HepG2 (cell line): ENCODE results near the gene FGFR1OP2. TPM values are rescaled to one million over a fixed set of nuclear protein-coding genes. Genes with fewer than 3 reads are reported as not detected.

Experiments
- ATAC-seq: fragments of 200-7000 bp; cut with Tn5 transposase; 3 replicates; pipeline ENCODE4 v1.9.1; 2020; ENCODE audit warnings: mild to moderate bottlenecking, moderate library complexity
- BruUV-seq: library from RNA; stranded (reverse); fragments of 400-500 nt; replicated peaks from 2 replicates; lab custom pipeline; 2021; lab: Mats Ljungman, UMichigan
- CTCF ChIA-PET: fragments of 300-600 bp; formaldehyde crosslinking; extraction: SDS; loops from one replicate; lab custom pipeline; 2021; ENCODE audit warnings: low total read pairs, inconsistent platforms, low intra/inter-chr PET ratio; lab: Yijun Ruan, JAX
- POLR2A ChIA-PET: fragments of 350-600 bp; sonication (Branson Sonifier 250); formaldehyde crosslinking; loops from one replicate; lab custom pipeline; 2020; ENCODE audit warnings: antibody characterized with exemption, inconsistent platforms; lab: Yijun Ruan, JAX
- DNase-seq: peaks from one replicate; pipeline ENCODE4 v3.0.0-alpha.2; 2015; ENCODE audit warnings: low spot score
- FAIRE-seq: peaks from 3 replicates; lab custom pipeline; 2011; peaks lifted over from hg19 to GRCh38; lab: Jason Lieb, UNC
- H2AFZ ChIP-seq: one replicate; pipeline ENCODE4 v1.6.1; 2011; ENCODE audit warnings: low read length, inconsistent platforms
- H3K27ac ChIP-seq: fragments of 300-600 bp; 3 replicates; pipeline ENCODE4 v1.8.0; 2011; ENCODE audit warnings: mixed run types, mild to moderate bottlenecking, mixed read lengths, low read length, inconsistent platforms; ENCODE audit not compliant: insufficient read depth; ENCODE audit errors: extremely low read length
- H3K27me3 ChIP-seq, 2 experiments: fragments of 200-600 bp in 1 of 2; 2 replicates in 1 of 2; 3 replicates in 1 of 2; pipeline versions ENCODE4 v1.6.0 to v1.8.0; 2011; ENCODE audit warnings: low read length in 2 of 2, mild to moderate bottlenecking in 2 of 2, moderate library complexity in 2 of 2, inconsistent platforms in 1 of 2; ENCODE audit not compliant: insufficient read depth in 2 of 2, control insufficient read depth in 1 of 2
- H3K36me3 ChIP-seq, 2 experiments: fragments of 200-600 bp in 1 of 2; replicated peaks in 1 of 2; 2 replicates in 1 of 2; 3 replicates in 1 of 2; pipeline versions ENCODE4 v1.5.1 to v1.8.0; 2011; ENCODE audit warnings: low read length in 2 of 2, inconsistent platforms in 1 of 2; ENCODE audit not compliant: insufficient read depth in 2 of 2, control insufficient read depth in 1 of 2
- H3K4me1 ChIP-seq: 2 replicates; pipeline ENCODE4 v1.5.1; 2012; ENCODE audit warnings: low read length, inconsistent platforms; ENCODE audit not compliant: insufficient read depth
- H3K4me2 ChIP-seq: 2 replicates; pipeline ENCODE4 v1.6.0; 2011; ENCODE audit warnings: low read depth, low read length, inconsistent platforms
- H3K4me3 ChIP-seq, 3 experiments: fragments of 200-600 bp in 1 of 3; sonication (generic), shearing (Covaris generic) in 1 of 3; replicated peaks in 1 of 3; 2 replicates each; pipeline ENCODE4 v1.5.1; 2011 to 2016; ENCODE audit warnings: low read length in 3 of 3, inconsistent platforms in 2 of 3, low read depth in 2 of 3, mild to moderate bottlenecking in 2 of 3, control low read depth in 1 of 3, mixed read lengths in 1 of 3; ENCODE audit not compliant: insufficient read depth in 1 of 3
- H3K79me2 ChIP-seq: one replicate; pipeline ENCODE4 v1.6.1; 2011; ENCODE audit warnings: low read length, inconsistent platforms; ENCODE audit not compliant: insufficient read depth
- H3K9ac ChIP-seq: 2 replicates; pipeline ENCODE4 v1.6.0; 2011; ENCODE audit warnings: mild to moderate bottlenecking, low read depth, low read length, inconsistent platforms; ENCODE audit not compliant: insufficient read depth
- H3K9me3 ChIP-seq: 2 replicates; pipeline ENCODE4 v1.5.1; 2012; ENCODE audit warnings: mild to moderate bottlenecking, low read length
- H4K20me1 ChIP-seq: 2 replicates; pipeline ENCODE4 v1.6.0; 2011; ENCODE audit warnings: inconsistent platforms, mild to moderate bottlenecking, low read length, moderate library complexity; ENCODE audit not compliant: insufficient read depth
- ARNTL ChIP-seq: sonication (generic); formaldehyde crosslinking; IDR thresholded peaks from 2 replicates; pipeline ENCODE4 v1.4.0; 2020; ENCODE audit warnings: mild to moderate bottlenecking, missing genetic modification reagents
- GZF1 ChIP-seq: sonication (generic); formaldehyde crosslinking; IDR thresholded peaks from 2 replicates; pipeline ENCODE4 v1.5.1; 2020; ENCODE audit warnings: mild to moderate bottlenecking, missing genetic modification reagents
- HNRNPK ChIP-seq: fragments of 200-400 bp; formaldehyde crosslinking; IDR thresholded peaks from 2 replicates; pipeline ENCODE4 v1.6.1; 2018; ENCODE audit warnings: low read length, low read depth, moderate library complexity, mild to moderate bottlenecking; ENCODE audit not compliant: poor library complexity, severe bottlenecking
- IKZF1 ChIP-seq: fragments of 450-650 bp; IDR thresholded peaks from 2 replicates; pipeline ENCODE4 v1.7.1; 2016
- KAT7 ChIP-seq: IDR thresholded peaks from 2 replicates; pipeline ENCODE4 v1.6.1; 2018; ENCODE audit warnings: borderline replicate concordance, missing compliant biosample characterization
- RFX1 ChIP-seq: fragments of 450-650 bp; IDR thresholded peaks from 2 replicates; pipeline ENCODE4 v1.6.1; 2017
- RFXAP ChIP-seq: sonication (generic); formaldehyde crosslinking; IDR thresholded peaks from 2 replicates; pipeline ENCODE4 v1.4.0; 2020; ENCODE audit warnings: missing genetic modification reagents, borderline replicate concordance
- TP53 ChIP-seq: sonication (generic); formaldehyde crosslinking; conservative IDR thresholded peaks from 2 replicates; pipeline ENCODE4 v1.4.0; 2020; ENCODE audit warnings: missing genetic modification reagents
- U2AF1 ChIP-seq: fragments of 200-400 bp; formaldehyde crosslinking; optimal IDR thresholded peaks from 2 replicates; pipeline ENCODE3; 2017; ENCODE audit warnings: mild to moderate bottlenecking, low read depth, low read length
- ZNF253 ChIP-seq: sonication (generic); formaldehyde crosslinking; IDR thresholded peaks from 2 replicates; pipeline ENCODE4 v1.8.0; 2022; ENCODE audit warnings: mild to moderate bottlenecking, missing genetic modification reagents, borderline replicate concordance
- ZNF749 ChIP-seq: sonication (generic); formaldehyde crosslinking; IDR thresholded peaks from 2 replicates; pipeline ENCODE4 v1.8.0; 2022; ENCODE audit warnings: mild to moderate bottlenecking, missing genetic modification reagents, moderate library complexity, borderline replicate concordance
- ZNF766 ChIP-seq: sonication (generic); formaldehyde crosslinking; IDR thresholded peaks from 2 replicates; pipeline ENCODE4 v1.5.0; 2020; ENCODE audit warnings: missing genetic modification reagents, borderline replicate concordance
- WGBS: methylation state at CpG from one replicate; pipeline ENCODE4 v1.1.6; 2017; ENCODE audit warnings: low lambda C conversion rate; 5-methylcytosine and 5-hydroxymethylcytosine counted together
- in situ Hi-C: cut with HindIII; loops from 2 replicates; pipeline ENCODE4 v1.10.0; 2017; ENCODE audit warnings: low pct_unique_long_range_greater_than_20kb; ENCODE audit not compliant: extremely low pct_ligation_motif_present
- intact Hi-C: fragments of 100-400 bp; cut with micrococcal nuclease; formaldehyde crosslinking; loops from one replicate; pipeline ENCODE4 v1.10.0; 2022; ENCODE audit not compliant: unreplicated experiment
- polyA plus RNA-seq, 8 experiments: library from polyadenylated mRNA; depleted of rRNA in 3 of 8; stranded (reverse) in 7 of 8; unstranded in 1 of 8; fragments of >200 nt; fragmentation: Illumina TruSeq in 4 of 8; extraction: Trizol in 4 of 8; gene quantifications; 2 replicates each; pipeline versions ENCODE4 v1.2.1 to v1.2.3, GENCODE V29; 2011 to 2016; ENCODE audit warnings: low read depth in 4 of 8, missing spikeins in 1 of 8, mixed read lengths in 1 of 8; ENCODE audit not compliant: insufficient read depth in 1 of 8
- total RNA-seq, 5 experiments: library from RNA; depleted of rRNA; stranded (reverse); fragments of >200 nt; fragmentation: Illumina TruSeq; extraction: Trizol; gene quantifications; 2 replicates each; pipeline ENCODE4 v1.2.3, GENCODE V29; 2016; ENCODE audit warnings: low read depth in 1 of 5
- TF ChIP-seq, protein P1 (sequence below): sonication (generic); formaldehyde crosslinking; IDR thresholded peaks from 2 replicates; pipeline ENCODE4 v1.4.0; 2020; ENCODE audit warnings: missing genetic modification reagents, borderline replicate concordance
- TF ChIP-seq, protein P2 (sequence below): sonication (generic); formaldehyde crosslinking; IDR thresholded peaks from 2 replicates; pipeline ENCODE4 v1.8.1; 2023; ENCODE audit warnings: missing genetic modification reagents, mild to moderate bottlenecking, borderline replicate concordance
- TF ChIP-seq, protein P3 (sequence below): sonication (generic); formaldehyde crosslinking; conservative IDR thresholded peaks from 2 replicates; pipeline ENCODE4 v1.4.0; 2020; ENCODE audit warnings: missing genetic modification reagents
- TF ChIP-seq, protein P4 (sequence below): IDR thresholded peaks from 2 replicates; pipeline ENCODE4 v1.6.1; 2016; ENCODE audit warnings: missing compliant biosample characterization, missing genetic modification reagents, borderline replicate concordance
- TF ChIP-seq, protein P5 (sequence below): sonication (generic); formaldehyde crosslinking; conservative IDR thresholded peaks from 2 replicates; pipeline ENCODE4 v1.4.0; 2020; ENCODE audit warnings: missing genetic modification reagents

FGFR1OP2 gene
- total and polyA plus RNA-seq, 2 of the 13 experiments (the other 11 are each of a cell fraction or from before 2014, with no cell fraction given), result 18.3 to 38.1 TPM

DNA sequence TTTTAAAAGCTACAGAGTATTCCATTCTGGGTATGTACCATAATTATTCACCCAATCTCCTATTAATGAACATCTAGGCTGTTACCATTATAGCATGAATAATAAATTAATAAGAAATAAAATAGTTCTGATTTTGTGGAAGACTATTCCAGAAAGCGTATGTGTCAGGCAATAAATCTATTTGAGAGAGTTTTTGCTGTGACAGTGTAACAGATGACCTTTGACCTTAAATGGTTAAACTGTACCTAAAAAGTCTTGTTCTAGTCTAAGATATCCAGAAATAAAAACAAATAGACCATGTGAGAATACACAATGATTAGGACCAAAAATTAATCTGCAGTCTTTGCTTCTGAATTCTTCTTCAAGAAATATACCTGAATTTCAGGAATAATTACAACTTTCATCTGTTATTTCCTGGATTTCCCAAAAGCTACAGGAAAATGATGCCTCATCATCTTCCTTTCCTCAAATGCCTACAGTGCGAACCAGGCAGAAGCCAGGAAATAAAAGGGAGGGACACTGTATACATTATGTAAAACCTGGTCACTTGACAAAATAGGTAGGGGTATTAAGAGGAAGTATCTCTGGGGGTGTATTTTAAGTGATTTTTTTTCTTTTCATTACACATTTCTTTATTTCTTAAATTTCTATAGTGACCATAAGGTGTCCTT is 68.7 kb downstream of the FGFR1OP2 start (continued):
- TF ChIP-seq, protein P1, sequence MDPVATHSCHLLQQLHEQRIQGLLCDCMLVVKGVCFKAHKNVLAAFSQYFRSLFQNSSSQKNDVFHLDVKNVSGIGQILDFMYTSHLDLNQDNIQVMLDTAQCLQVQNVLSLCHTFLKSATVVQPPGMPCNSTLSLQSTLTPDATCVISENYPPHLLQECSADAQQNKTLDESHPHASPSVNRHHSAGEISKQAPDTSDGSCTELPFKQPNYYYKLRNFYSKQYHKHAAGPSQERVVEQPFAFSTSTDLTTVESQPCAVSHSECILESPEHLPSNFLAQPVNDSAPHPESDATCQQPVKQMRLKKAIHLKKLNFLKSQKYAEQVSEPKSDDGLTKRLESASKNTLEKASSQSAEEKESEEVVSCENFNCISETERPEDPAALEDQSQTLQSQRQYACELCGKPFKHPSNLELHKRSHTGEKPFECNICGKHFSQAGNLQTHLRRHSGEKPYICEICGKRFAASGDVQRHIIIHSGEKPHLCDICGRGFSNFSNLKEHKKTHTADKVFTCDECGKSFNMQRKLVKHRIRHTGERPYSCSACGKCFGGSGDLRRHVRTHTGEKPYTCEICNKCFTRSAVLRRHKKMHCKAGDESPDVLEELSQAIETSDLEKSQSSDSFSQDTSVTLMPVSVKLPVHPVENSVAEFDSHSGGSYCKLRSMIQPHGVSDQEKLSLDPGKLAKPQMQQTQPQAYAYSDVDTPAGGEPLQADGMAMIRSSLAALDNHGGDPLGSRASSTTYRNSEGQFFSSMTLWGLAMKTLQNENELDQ (CRISPR knock-in tag), result no peak
- no peak for TF ChIP-seq RFX1
- no peak for TF ChIP-seq ZNF253 (CRISPR knock-in tag)
- TF ChIP-seq HNRNPK, result no peak
- no peak for TF ChIP-seq ZNF749 (CRISPR knock-in tag)
- TF ChIP-seq, protein P2, sequence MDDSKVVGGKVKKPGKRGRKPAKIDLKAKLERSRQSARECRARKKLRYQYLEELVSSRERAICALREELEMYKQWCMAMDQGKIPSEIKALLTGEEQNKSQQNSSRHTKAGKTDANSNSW (CRISPR knock-in tag), result no peak

DNA sequence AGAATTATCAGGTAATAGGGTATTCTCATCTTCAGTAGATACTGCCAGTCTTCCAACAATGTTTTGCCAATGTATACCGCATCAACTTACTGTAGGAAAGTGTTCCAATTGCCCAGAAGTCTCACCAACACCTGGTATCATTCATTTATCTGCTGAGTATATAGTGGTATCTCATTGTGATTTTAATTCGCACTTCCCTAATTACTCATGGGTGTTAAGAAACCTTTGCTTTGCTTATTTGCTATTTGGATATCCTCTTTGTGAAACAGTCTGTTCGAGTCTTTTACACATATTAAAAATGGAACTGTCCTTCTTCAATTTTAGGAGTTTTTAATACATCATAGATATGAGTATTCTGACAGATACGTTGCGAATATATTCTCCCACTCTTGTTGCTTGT is 69.8 kb downstream of the FGFR1OP2 start:
- Histone ChIP-seq H3K9ac (no peak overlapping the region), H3K4me3 (no peak overlapping the region), H3K4me1 (peaks cover 94% of the 10 kb centered on the region), H3K36me3 (peaks cover 0 to 1% of the 10 kb centered on the region in 2 experiments; a peak in 2 of 5 replicates), H4K20me1 (no peaks in the 10 kb centered on the region; the same call in 1 of the 2 replicates), H3K27me3 (no peaks in the 10 kb centered on the region), H3K79me2 (peaks cover 74% of the 10 kb centered on the region), H2AFZ (no peak overlapping the region), H3K4me2 (no peak overlapping the region), H3K9me3 (no peaks in the 10 kb centered on the region), H3K27ac (no peak overlapping the region)
- in situ Hi-C loops (no loop called here), intact Hi-C loops (no loop called here)
- CTCF ChIA-PET, result no interaction called here
- POLR2A ChIA-PET, result no interaction called here
- no peak for DNase-seq
- WGBS, result 57% methylated on average over 5 of the region's 5 CpGs
- BruUV-seq, result no TSS peak
- ATAC-seq, result no peak
- FAIRE-seq, result no peak
- TF ChIP-seq ARNTL (CRISPR knock-in tag) (no peak), KAT7 (CRISPR knock-in tag) (no peak), IKZF1 (no peak), ZNF766 (no peak), U2AF1 (no peak), GZF1 (CRISPR knock-in tag) (no peak), RFXAP (CRISPR knock-in tag) (no peak), TP53 (CRISPR knock-in tag) (no peak)
- TF ChIP-seq, protein P3, sequence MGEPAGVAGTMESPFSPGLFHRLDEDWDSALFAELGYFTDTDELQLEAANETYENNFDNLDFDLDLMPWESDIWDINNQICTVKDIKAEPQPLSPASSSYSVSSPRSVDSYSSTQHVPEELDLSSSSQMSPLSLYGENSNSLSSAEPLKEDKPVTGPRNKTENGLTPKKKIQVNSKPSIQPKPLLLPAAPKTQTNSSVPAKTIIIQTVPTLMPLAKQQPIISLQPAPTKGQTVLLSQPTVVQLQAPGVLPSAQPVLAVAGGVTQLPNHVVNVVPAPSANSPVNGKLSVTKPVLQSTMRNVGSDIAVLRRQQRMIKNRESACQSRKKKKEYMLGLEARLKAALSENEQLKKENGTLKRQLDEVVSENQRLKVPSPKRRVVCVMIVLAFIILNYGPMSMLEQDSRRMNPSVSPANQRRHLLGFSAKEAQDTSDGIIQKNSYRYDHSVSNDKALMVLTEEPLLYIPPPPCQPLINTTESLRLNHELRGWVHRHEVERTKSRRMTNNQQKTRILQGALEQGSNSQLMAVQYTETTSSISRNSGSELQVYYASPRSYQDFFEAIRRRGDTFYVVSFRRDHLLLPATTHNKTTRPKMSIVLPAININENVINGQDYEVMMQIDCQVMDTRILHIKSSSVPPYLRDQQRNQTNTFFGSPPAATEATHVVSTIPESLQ (CRISPR knock-in tag), result no peak
- TF ChIP-seq, protein P4, sequence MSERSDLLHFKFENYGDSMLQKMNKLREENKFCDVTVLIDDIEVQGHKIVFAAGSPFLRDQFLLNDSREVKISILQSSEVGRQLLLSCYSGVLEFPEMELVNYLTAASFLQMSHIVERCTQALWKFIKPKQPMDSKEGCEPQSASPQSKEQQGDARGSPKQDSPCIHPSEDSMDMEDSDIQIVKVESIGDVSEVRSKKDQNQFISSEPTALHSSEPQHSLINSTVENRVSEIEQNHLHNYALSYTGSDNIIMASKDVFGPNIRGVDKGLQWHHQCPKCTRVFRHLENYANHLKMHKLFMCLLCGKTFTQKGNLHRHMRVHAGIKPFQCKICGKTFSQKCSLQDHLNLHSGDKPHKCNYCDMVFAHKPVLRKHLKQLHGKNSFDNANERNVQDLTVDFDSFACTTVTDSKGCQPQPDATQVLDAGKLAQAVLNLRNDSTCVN (CRISPR knock-in tag), result no peak
- TF ChIP-seq, protein P5, sequence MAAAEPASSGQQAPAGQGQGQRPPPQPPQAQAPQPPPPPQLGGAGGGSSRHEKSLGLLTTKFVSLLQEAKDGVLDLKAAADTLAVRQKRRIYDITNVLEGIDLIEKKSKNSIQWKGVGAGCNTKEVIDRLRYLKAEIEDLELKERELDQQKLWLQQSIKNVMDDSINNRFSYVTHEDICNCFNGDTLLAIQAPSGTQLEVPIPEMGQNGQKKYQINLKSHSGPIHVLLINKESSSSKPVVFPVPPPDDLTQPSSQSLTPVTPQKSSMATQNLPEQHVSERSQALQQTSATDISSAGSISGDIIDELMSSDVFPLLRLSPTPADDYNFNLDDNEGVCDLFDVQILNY (CRISPR knock-in tag), result no peak
